IMR-90 (cell line): ENCODE results near the gene MRTFB.

Source experiments
- CEBPB ChIP-seq: IDR thresholded peaks from 2 replicates; pipeline ENCODE4 v1.6.1; 2012; ENCODE audit warnings: low read depth, low read length, improper control_type of control experiment
- CTCF ChIP-seq: conservative IDR thresholded peaks from 2 replicates; pipeline ENCODE4 v1.5.1; 2012; ENCODE audit warnings: mild to moderate bottlenecking, low read depth, low read length, improper control_type of control experiment
- MAFK ChIP-seq: IDR thresholded peaks from 2 replicates; pipeline ENCODE4 v1.6.1; 2012; ENCODE audit warnings: low read depth, low read length, improper control_type of control experiment
- MAZ ChIP-seq: IDR thresholded peaks from 2 replicates; pipeline ENCODE4 v1.6.1; 2012; ENCODE audit warnings: low read depth, mild to moderate bottlenecking, low read length, improper control_type of control experiment, moderate library complexity, borderline replicate concordance
- MXI1 ChIP-seq: IDR thresholded peaks from 2 replicates; pipeline ENCODE4 v1.6.1; 2012; ENCODE audit warnings: low read depth, mild to moderate bottlenecking, low read length, moderate library complexity, borderline replicate concordance
- NFE2L2 ChIP-seq: fragments of 150-350 bp; IDR thresholded peaks from 2 replicates; pipeline ENCODE4 v1.6.1; 2016; ENCODE audit warnings: low read depth, mild to moderate bottlenecking, low read length
- POLR2A ChIP-seq: IDR thresholded peaks from 2 replicates; pipeline ENCODE4 v1.6.1; 2012; ENCODE audit warnings: mild to moderate bottlenecking, low read depth, low read length
- RAD21 ChIP-seq: IDR thresholded peaks from 2 replicates; pipeline ENCODE4 v1.6.1; 2012; ENCODE audit warnings: low read length, improper control_type of control experiment
- RCOR1 ChIP-seq: IDR thresholded peaks from 2 replicates; pipeline ENCODE4 v1.6.1; 2012; ENCODE audit warnings: mild to moderate bottlenecking, low read length, improper control_type of control experiment; ENCODE audit not compliant: insufficient replicate concordance
- RFX5 ChIP-seq: IDR thresholded peaks from 2 replicates; pipeline ENCODE4 v1.8.0; 2012; ENCODE audit warnings: low read depth, mild to moderate bottlenecking, low read length, moderate library complexity
- SMC3 ChIP-seq: fragments of 150-350 bp; IDR thresholded peaks from 2 replicates; pipeline ENCODE4 v1.6.1; 2016; ENCODE audit warnings: low read depth, mild to moderate bottlenecking, antibody characterized with exemption, low read length, moderate library complexity

GRCh38 chr16:14280541-14280940 lies 209.4 kb downstream of the MRTFB start:
- no peak for TF ChIP-seq CTCF
- TF ChIP-seq RAD21 = no peak
- TF ChIP-seq RFX5 = no peak
- no peak for TF ChIP-seq NFE2L2
- TF ChIP-seq POLR2A = no peak
- TF ChIP-seq CEBPB = no peak
- TF ChIP-seq SMC3 = no peak
- no peak for TF ChIP-seq MAZ
- no peak for TF ChIP-seq RCOR1
- no peak for TF ChIP-seq MAFK
- TF ChIP-seq MXI1 = no peak
